Ramos (cell line): ENCODE measurements around the gene ERICH3.
"Not testable (repeated sequence)": the region's sequence is repeated elsewhere in the genome, so short reads cannot be mapped to it uniquely, and the experiment has no call there.

Experiments used
- in situ Hi-C: fragments of 300-500 bp; cut with MboI; formaldehyde crosslinking; loops from one replicate; pipeline ENCODE4 v1.14.3; 2022; ENCODE audit warnings: low sequenced_read_pairs; ENCODE audit not compliant: unreplicated experiment

Gene ERICH3

DNA sequence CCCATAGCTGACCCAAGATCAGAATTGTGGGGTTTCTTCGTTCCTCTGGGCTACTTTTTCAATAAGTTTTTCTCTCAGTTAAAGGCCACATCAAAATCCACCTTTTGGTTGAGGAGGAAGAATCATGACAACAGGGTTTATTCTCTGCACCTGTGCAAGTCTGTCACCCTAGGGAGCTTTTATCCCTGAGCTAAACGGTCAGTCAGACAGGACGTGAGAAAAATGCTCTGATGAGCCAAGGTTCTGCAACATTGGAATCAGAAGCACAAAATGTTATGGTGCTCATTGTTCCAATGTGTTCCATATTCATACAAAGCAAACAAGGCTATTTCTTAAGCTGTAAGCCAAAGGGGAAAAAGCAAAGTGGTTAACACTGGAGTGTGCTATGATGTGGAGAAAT, 7.4 kb upstream of the ERICH3 start:
- in situ Hi-C loops, result no loop called here

DNA sequence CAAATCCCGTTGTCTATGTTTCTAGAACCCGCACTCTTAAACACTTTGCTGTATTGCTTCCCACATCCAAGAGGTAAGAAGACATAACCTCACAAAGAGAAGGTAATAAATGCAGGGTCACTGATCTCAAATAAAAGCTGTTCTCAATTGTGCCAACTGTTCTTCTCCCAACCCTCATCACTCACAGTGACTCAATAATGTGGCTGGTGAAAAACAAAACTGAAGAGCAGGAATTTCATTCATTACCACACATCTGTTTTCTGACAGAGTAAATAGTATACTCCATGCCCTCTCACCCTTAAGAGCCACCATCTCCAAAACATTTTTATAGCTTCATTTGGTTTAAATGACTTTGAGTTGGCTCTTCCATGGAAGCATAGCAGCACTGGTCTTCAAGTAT, 6.2 kb upstream of the ERICH3 start:
- in situ Hi-C loops, result no loop called here

- in situ Hi-C loops, result no loop called here
Observed at GRCh38 chr1:74677926-74678325, 4.3 kb upstream of the ERICH3 start.

GRCh38 chr1:74674278-74675048, 871 bp upstream of the ERICH3 start:
- in situ Hi-C loops, result no loop called here

DNA sequence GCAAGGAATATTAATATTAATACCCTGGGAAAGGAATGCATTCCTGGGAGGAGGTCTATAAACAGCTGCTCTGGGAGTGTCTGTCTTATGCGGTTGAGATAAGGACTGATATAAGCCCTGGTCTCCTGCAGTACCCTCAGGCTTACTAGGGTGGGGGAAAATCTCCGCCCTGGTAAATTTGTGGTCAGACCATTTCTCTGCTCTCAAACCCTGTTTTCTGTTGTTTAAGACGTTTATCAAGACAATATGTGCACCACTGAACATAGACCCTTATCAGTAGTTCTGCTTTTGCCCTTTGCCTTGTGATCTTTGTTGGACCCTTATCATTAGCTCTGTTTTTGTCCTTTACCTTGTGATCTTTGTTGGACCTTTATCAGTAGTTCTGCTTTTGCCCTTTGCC, 2.7 kb downstream of the ERICH3 start:
- in situ Hi-C loops, result not testable (repeated sequence)

DNA sequence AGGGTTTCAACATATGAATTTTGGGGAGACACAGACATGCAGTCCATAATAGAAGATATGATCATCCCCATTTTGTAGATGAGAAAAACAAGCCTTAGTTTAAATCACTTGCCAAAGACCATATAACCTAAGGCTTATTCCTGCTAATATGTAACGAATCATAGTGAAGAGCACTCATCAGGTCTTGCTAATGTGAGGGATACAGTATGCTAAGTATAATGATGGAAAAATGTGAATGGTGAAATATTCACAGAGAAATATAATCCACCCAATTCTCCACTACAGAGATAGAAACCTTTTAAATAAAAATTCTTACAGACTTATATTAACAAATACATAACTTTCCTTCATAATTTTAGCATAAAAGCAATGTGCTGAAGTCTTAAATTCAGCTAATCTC, 18.9 kb downstream of the ERICH3 start:
- in situ Hi-C loops, result no loop called here

DNA sequence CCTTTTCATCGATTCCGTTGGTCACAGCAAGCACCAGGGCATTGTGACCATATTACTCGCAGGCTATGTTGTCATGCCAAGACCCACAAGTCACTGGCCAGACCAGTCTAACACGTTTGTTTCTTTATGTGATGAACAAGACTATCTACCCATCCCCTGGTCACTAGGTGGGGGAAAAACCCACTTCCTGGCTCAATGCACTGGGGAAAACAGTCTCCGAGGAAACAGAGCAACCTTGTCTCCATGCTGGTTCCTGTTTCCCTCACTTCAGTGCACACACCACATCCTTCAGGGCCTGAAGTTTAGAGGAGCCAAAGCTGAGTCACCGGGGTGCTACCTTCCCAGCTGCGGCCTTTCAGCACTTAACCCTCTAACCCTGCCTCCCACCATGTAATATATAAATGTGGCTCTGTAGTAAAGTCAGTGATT, 20.9 kb downstream of the ERICH3 start:
- in situ Hi-C loops, result no loop called here

- in situ Hi-C loops, result no loop called here
Observed at GRCh38 chr1:74650561-74650960, 23.0 kb downstream of the ERICH3 start.

DNA sequence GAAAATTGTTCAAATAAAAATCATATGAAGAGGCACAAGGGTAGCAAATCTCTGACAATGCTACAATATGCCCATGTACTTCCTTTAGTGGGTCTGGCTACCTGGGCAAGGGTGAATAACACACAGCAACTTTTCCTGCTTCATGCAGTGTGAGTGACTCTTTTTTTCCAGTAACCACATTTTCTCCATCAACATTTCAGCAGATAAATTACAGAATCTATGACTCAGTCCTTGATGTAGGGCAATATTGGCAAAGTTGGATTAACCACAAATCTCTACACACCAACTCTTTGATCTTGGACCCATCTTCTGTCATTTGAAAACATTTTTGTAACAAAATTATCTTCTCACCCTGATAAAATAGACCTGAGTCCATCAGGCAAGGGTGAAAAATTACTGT, 31.7 kb downstream of the ERICH3 start:
- in situ Hi-C loops, result no loop called here

GRCh38 chr1:74641161-74641560, 32.4 kb downstream of the ERICH3 start:
- in situ Hi-C loops, result no loop called here

DNA sequence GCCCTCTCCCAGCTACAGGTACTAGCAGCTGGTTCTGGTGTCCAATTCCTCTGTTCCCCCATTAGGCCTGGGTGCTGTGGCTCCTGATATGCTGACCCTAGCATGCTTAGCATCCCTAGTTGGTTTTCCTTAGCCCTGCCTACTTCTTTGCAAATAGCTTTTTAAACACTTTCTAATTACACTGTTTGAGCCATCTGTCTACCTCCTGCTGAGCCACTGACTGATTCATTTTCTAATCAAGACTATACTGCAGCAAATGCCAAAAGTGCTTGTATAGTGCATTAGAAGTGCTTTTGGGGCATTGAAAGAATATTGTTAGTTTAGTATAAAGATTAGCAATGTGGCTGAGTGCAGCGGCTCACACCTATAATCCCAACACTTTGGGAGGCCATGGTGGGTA, 36.3 kb downstream of the ERICH3 start:
- in situ Hi-C loops, result no loop called here

DNA sequence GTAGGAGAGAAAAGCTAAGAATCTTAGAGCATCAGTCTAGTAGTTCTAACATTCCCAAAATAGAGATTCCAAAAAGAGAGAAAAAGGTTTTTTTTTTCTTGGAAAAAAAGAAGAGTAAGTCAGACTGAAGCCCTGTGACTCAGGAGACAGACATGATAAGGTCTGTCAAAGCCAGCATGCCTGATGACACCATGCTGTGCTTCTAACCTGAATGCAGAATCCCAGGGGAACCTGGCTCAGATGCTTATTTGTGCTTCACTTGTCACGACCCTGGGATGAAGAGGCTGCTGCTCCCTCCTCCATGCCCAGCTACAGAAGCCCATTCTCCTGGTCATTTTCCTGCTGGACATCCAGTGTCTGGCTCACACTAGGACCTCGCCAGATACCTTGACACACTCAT, 44.3 kb downstream of the ERICH3 start:
- in situ Hi-C loops, result no loop called here

GRCh38 chr1:74623716-74624115, 49.9 kb downstream of the ERICH3 start:
- in situ Hi-C loops, result no loop called here

DNA sequence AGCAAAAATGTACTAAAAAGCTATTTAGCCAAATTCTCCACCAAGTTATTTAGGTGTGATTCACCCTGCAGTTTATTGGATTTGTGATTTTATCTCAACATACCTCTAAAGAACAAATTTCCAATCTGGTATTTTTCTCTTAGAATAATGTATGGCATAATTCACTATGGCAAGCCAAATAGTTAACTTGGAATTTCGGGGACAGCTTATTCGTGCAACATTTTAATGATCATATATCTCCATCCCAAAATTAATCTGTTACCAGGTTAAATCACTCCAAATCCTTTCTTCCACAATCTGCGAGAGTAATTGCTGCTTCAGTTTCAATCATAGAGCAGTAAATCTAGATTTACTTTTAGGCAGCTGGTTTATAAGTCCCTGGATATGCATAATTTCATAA, 53.4 kb downstream of the ERICH3 start:
- in situ Hi-C loops, result no loop called here

- in situ Hi-C loops, result no loop called here
Observed at GRCh38 chr1:74618974-74619373, 54.6 kb downstream of the ERICH3 start.

- in situ Hi-C loops, result no loop called here
Observed at GRCh38 chr1:74613894-74614293, 59.7 kb downstream of the ERICH3 start.

- in situ Hi-C loops, result no loop called here
Observed at GRCh38 chr1:74611887-74612286, 61.7 kb downstream of the ERICH3 start.

DNA sequence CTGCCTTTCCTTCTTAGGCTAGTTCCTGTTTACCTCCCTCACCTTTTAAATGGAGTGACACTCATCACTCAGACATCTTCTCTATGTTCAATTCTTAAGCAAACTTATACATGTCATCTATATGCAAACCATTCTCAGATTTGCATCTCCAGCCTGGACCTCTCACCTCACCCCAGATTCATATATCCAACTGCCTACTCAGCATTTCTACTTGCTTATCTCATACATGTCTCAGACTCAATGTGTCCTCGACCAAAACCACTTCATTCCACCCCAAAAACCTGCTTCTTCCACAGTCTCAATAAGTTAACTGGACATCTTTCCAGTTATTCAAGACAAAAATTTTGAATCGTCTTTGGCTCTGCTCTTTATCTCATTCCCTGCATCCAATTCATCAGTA, 62.6 kb downstream of the ERICH3 start:
- in situ Hi-C loops, result no loop called here

GRCh38 chr1:74609810-74610371, 63.7 kb downstream of the ERICH3 start:
- in situ Hi-C loops, result no loop called here

GRCh38 chr1:74596717-74597116, 76.9 kb downstream of the ERICH3 start:
- in situ Hi-C loops, result no loop called here

DNA sequence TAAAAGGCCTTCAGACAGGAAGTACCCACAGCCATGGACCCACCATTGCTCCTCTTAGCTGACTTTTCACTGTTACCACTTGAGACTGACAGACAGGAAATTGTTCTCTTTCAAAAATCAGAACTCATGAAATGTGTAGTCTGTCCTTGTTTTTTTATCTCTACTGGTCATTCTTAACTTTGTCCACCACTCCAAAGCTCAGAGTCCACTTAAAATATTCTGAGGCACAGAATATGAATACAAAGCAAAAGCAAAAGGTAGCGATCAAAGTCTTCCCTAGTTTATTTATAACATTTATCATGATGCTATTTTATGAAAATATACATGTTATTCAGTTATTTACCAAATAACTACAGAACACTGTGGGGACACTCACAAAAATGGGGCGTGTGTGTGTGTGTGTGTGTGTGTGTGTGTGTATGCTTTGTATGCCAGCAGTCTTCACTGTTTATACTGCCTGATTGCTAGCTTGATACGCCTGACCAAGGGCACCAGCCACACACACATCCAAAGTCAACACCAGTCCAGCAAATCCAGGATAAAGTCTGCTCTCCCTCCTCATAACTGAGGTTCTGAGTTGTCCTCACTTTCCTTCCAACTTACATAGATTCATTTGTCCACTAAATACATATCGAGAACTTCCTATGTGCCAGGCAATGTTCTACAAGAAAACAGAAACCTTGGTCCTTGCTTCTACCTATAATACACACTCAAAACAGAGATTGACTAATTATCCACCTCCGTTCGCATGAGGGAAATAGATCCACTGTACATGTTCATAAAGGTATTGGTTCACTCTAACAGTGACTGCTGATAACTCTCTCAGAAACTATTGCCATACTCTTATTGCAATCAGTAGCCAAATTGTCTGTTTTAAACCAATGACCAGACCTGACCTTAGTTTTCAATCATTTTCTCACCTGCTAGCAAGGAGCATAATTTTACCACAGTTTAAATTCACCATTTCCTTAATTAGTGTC, 79.4 kb downstream of the ERICH3 start:
- in situ Hi-C loops, result no loop called here
